ENCODE data around the gene STRN3.
"Not testable (repeated sequence)": the region's sequence is repeated elsewhere in the genome, so short reads cannot be mapped to it uniquely, and the experiment has no call there.

The STRN3 gene

GRCh38 chr14:31030469-31030868 is 4.3 kb upstream of the STRN3 start:
- no peak for DNase-seq

GRCh38 chr14:31029016-31029970 is 3.1 kb upstream of the STRN3 start:
- no peak for DNase-seq

GRCh38 chr14:31027847-31028246 is 1.7 kb upstream of the STRN3 start:
- no peak for DNase-seq

- DNase-seq = peak; percentile 70
Observed at GRCh38 chr14:31026450-31027235, 464 bp upstream of the STRN3 start.

GRCh38 chr14:31025367-31026076 is 657 bp downstream of the STRN3 start, which contains the start of gene AP4S1:
Gene AP4S1, plus strand, starts transcription at chr14:31025649. Its CDS starts 40,548 bp downstream, at chr14:31066197.
- DNase-seq = no peak

GRCh38 chr14:31024577-31025366 is 1.4 kb downstream of the STRN3 start:
- no peak for DNase-seq

GRCh38 chr14:31024010-31024480 is 2.1 kb downstream of the STRN3 start:
- no peak for DNase-seq

GRCh38 chr14:31022386-31022785 is 3.8 kb downstream of the STRN3 start:
- DNase-seq = no peak

GRCh38 chr14:31021576-31021949 is 4.6 kb downstream of the STRN3 start:
- no peak for DNase-seq

GRCh38 chr14:31020834-31021575 is 5.2 kb downstream of the STRN3 start:
- DNase-seq = no peak

- DNase-seq = no peak
Observed at GRCh38 chr14:31018057-31018645, 8.0 kb downstream of the STRN3 start.

- no peak for DNase-seq
Observed at GRCh38 chr14:31013841-31014240, 12.3 kb downstream of the STRN3 start.

- no peak for DNase-seq
Observed at GRCh38 chr14:31010935-31011334, 15.2 kb downstream of the STRN3 start.

GRCh38 chr14:31009836-31010574 is 16.2 kb downstream of the STRN3 start:
- DNase-seq = no peak

- DNase-seq = no peak
Observed at GRCh38 chr14:31006703-31007102, 19.5 kb downstream of the STRN3 start.

- DNase-seq = not testable (repeated sequence)
Observed at GRCh38 chr14:31004007-31004406, 22.2 kb downstream of the STRN3 start.

- no peak for DNase-seq
Observed at GRCh38 chr14:31003284-31003683, 22.9 kb downstream of the STRN3 start.

- DNase-seq = no peak
Observed at GRCh38 chr14:31001339-31001658, 24.9 kb downstream of the STRN3 start.

- DNase-seq = no peak
Observed at GRCh38 chr14:31000629-31001338, 25.4 kb downstream of the STRN3 start.

Data from GOT3 (cell line).